HEK293 (cell line): ENCODE results near the gene PDE2A.

ENCODE experiments used
- CTCF ChIP-seq: fragments of 450-650 bp; formaldehyde crosslinking; IDR thresholded peaks from 2 replicates; pipeline ENCODE4 v1.5.1; 2016; ENCODE audit warnings: missing biosample characterization, missing genetic modification characterization
- GFI1B ChIP-seq: fragments of 450-650 bp; formaldehyde crosslinking; IDR thresholded peaks from 2 replicates; pipeline ENCODE4 v1.5.1; 2016; ENCODE audit warnings: missing biosample characterization, missing genetic modification characterization
- SETDB1 ChIP-seq: IDR thresholded peaks from one replicate; pipeline ENCODE4 v1.6.1; 2017; ENCODE audit warnings: mild to moderate bottlenecking, low read length, moderate library complexity, mixed read lengths; ENCODE audit not compliant: insufficient read length
- TRIM28 ChIP-seq: IDR thresholded peaks from 2 replicates; pipeline ENCODE4 v1.6.1; 2011; ENCODE audit warnings: low read length, control low read depth, borderline replicate concordance
- ZBTB7A ChIP-seq: fragments of 450-650 bp; formaldehyde crosslinking; IDR thresholded peaks from 2 replicates; pipeline ENCODE4 v1.5.1; 2016; ENCODE audit warnings: low read depth, missing biosample characterization, missing genetic modification characterization
- ZNF324 ChIP-seq: fragments of 450-650 bp; formaldehyde crosslinking; IDR thresholded peaks from 2 replicates; pipeline ENCODE4 v1.5.1; 2016; ENCODE audit warnings: missing biosample characterization, missing genetic modification characterization
- ZNF350 ChIP-seq: fragments of 450-650 bp; formaldehyde crosslinking; IDR thresholded peaks from 2 replicates; pipeline ENCODE4 v1.5.0; 2017; ENCODE audit warnings: missing biosample characterization, mild to moderate bottlenecking, missing genetic modification characterization
- ZNF416 ChIP-seq: fragments of 450-650 bp; formaldehyde crosslinking; IDR thresholded peaks from 2 replicates; pipeline ENCODE4 v1.5.1; 2016; ENCODE audit warnings: missing biosample characterization, missing genetic modification characterization
- ZNF501 ChIP-seq: fragments of 450-650 bp; formaldehyde crosslinking; IDR thresholded peaks from 2 replicates; pipeline ENCODE4 v1.5.1; 2016; ENCODE audit warnings: missing biosample characterization, missing genetic modification characterization
- ZNF561 ChIP-seq: fragments of 450-650 bp; IDR thresholded peaks from 2 replicates; pipeline ENCODE4 v1.5.1; 2018; ENCODE audit warnings: missing biosample characterization, missing genetic modification characterization, borderline replicate concordance
- ZNF747 ChIP-seq: fragments of 450-650 bp; formaldehyde crosslinking; IDR thresholded peaks from 2 replicates; pipeline ENCODE4 v1.5.1; 2016; ENCODE audit warnings: missing biosample characterization, missing genetic modification characterization
- TF ChIP-seq, protein P1 (sequence below): sonication (generic); formaldehyde crosslinking; IDR thresholded peaks from 2 replicates; pipeline ENCODE4 v1.8.1; 2022; ENCODE audit warnings: mild to moderate bottlenecking, moderate library complexity, missing genetic modification reagents

DNA sequence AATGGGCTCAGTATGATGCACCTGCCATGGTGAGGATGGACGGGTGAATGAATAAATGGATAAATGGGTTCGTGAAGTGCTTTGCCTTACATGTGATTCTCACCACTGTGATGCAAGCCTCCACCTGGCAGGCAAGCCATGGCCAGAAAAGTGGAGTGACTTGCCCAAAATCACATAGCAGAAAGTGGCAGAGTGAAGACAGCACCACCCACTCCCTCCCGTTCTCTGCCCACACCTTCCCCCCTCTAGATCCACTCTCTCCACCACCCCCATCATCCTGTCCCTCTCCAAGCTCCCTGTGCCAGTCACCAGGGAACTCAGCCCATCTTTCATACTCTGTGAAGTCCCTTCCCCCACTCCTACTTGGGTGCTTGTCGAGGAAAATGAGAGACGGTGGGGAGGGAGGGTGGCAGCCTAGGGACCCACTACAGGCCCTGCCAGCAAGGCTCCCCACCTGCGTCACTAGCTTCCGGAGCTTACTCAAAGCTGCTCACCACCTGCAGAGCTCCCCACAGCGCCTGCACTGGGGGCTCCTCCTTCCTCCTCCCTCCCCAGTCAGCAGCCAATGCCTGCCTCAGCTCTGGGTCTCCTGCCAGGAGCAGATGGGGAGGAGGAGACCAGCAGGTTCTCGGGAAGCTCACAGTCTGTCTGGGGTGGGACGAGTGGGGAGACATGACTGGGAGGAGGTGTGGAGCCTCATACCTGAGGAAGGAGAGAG is 82.3 kb downstream of the PDE2A start:
- TF ChIP-seq CTCF (tag by site-specific recombination) (no peak), ZNF324 (tag by site-specific recombination) (no peak), ZNF501 (tag by site-specific recombination) (no peak), ZBTB7A (tag by site-specific recombination) (no peak), SETDB1 (no peak), GFI1B (tag by site-specific recombination) (no peak), ZNF561 (tag by site-specific recombination) (no peak), ZNF350 (tag by site-specific recombination) (no peak), ZNF747 (tag by site-specific recombination) (no peak), ZNF416 (no peak), TRIM28 (no peak)
- TF ChIP-seq, protein P1, sequence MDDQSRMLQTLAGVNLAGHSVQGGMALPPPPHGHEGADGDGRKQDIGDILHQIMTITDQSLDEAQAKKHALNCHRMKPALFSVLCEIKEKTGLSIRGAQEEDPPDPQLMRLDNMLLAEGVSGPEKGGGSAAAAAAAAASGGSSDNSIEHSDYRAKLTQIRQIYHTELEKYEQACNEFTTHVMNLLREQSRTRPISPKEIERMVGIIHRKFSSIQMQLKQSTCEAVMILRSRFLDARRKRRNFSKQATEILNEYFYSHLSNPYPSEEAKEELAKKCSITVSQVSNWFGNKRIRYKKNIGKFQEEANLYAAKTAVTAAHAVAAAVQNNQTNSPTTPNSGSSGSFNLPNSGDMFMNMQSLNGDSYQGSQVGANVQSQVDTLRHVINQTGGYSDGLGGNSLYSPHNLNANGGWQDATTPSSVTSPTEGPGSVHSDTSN, result no peak
